ENCODE results near the gene ERICH2.

Gene ERICH2

DNA sequence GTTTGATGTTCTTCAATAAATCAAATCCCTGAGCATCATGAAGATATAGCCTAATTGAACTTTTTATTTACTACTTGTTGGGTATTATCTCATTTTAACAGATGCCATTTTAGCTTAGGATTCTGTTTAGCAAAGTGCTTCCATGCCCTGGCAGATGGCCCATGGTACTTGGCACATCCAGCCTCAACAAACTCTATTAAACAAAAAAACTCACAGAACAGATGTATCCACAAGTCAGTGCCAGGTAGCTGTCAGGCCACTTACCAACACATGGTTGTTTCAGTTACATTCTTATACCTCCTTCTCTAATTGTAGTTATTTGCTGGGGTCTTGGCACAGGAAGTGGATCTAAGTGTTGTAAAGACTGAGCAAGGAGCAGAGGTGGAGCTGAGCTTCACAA is 76.1 kb downstream of the ERICH2 start:
- DNase-seq = no peak

DNA sequence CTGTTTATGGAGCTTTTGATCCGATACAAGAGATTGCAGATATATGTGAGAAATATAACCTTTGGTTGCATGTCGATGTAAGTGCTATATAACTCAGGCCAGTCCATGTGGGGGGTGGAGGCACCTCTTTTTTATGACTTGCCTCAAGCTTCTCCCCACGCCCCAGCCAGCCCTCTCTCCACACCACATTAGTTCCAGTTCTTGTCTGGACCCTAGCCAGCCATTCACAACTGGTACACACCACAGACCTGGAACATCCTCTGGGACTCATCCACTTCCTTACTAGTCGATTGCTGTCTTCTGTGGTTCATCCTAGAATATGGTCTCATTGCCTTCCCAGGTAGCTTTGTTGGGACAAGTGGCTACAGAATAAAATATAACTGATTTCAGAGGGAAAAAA is 77.5 kb downstream of the ERICH2 start:
- no peak for DNase-seq

Measured in femur (tissue), 1 donor.